Colon (tissue), 2 donors: ENCODE data around the gene SATB1.

ENCODE experiments used
- FAIRE-seq: peaks from 2 replicates; lab custom pipeline; 2012; peaks lifted over from hg19 to GRCh38; lab: Jason Lieb, UNC
- donor health status: control.
- donor health status: control.

Gene SATB1

GRCh38 chr3:18401300-18401961, 23.7 kb downstream of the SATB1 start:
- FAIRE-seq: no peak

- no peak for FAIRE-seq
Measured at GRCh38 chr3:18398448-18398847, 26.7 kb downstream of the SATB1 start.

- FAIRE-seq: no peak
Measured at GRCh38 chr3:18396428-18396827, 28.7 kb downstream of the SATB1 start.

GRCh38 chr3:18394384-18394995, 30.6 kb downstream of the SATB1 start:
- no peak for FAIRE-seq

GRCh38 chr3:18393906-18394305, 31.2 kb downstream of the SATB1 start:
- FAIRE-seq: no peak

GRCh38 chr3:18390024-18390660, 35.0 kb downstream of the SATB1 start:
- FAIRE-seq: no peak

- FAIRE-seq: no peak
Measured at GRCh38 chr3:18389108-18389733, 35.9 kb downstream of the SATB1 start.

- FAIRE-seq: no peak
Measured at GRCh38 chr3:18386274-18386890, 38.8 kb downstream of the SATB1 start.

GRCh38 chr3:18385706-18386105, 39.4 kb downstream of the SATB1 start:
- FAIRE-seq: no peak

- no peak for FAIRE-seq
Measured at GRCh38 chr3:18382760-18383369, 42.3 kb downstream of the SATB1 start.

- no peak for FAIRE-seq
Measured at GRCh38 chr3:18379647-18380046, 45.5 kb downstream of the SATB1 start.

- no peak for FAIRE-seq
Measured at GRCh38 chr3:18378218-18378617, 46.9 kb downstream of the SATB1 start.

GRCh38 chr3:18376682-18377081, 48.5 kb downstream of the SATB1 start:
- no peak for FAIRE-seq

GRCh38 chr3:18372786-18373405, 52.2 kb downstream of the SATB1 start:
- no peak for FAIRE-seq

- no peak for FAIRE-seq
Measured at GRCh38 chr3:18370672-18371071, 54.5 kb downstream of the SATB1 start.

GRCh38 chr3:18369551-18370185, 55.5 kb downstream of the SATB1 start:
- FAIRE-seq: no peak

GRCh38 chr3:18366258-18366657, 58.9 kb downstream of the SATB1 start:
- no peak for FAIRE-seq

GRCh38 chr3:18363338-18363737, 61.8 kb downstream of the SATB1 start:
- FAIRE-seq: no peak

GRCh38 chr3:18357747-18358146, 67.4 kb downstream of the SATB1 start:
- no peak for FAIRE-seq

- no peak for FAIRE-seq
Measured at GRCh38 chr3:18355832-18356231, 69.3 kb downstream of the SATB1 start.

GRCh38 chr3:18354701-18355100, 70.4 kb downstream of the SATB1 start:
- no peak for FAIRE-seq
